Measurements from ENCODE around the gene BRF1.
A peak's percentile ranks its signal among the peaks of the same experiment; 100 is the strongest.

BRF1 gene

DNA sequence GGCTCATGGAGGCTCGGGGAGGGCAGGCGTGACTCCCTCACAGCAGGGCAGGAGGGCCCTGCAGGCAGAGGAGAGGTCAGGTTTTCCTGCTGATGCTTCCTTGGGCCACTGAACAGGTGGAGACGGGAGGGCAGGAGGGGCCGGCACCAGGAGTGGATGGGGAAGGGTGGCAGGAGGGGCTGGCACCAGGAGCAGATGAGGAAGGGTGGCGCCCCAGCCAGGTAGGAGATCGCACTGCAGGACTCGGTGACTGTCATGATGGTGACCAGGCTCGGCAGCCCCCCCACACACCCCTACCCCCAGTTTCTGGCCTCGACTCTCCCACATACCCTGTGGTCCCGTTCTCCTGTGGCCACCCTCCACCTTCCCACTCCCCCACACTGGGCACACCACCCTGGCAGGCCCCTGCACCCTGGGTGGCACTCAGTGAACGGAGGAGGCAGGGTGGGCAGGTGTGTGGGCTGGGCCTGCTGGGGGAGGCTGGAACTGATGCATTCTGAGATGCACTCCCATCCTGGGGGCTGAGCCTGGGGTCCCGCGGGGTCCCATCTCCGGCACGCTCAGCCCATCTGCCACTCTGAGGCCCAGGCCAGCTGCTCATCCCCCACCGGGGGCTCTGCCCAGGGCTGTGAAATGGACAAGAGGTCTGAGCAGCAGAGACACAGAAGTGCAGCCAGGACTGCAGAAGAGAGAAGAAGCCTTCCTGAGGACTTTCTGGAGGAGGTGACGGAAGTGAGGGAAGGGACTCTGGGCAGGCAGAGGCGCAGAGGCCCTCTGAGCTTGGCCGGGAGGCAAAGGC lies 122.5 kb downstream of the BRF1 start:
- no peak for DNase-seq (ENCODE audit: low read depth, low spot score)
- no peaks in the 10 kb centered on the region for H3K36me3 ChIP-seq (ENCODE audit: insufficient read depth, low read length)
- no peak overlapping the region for H3K9ac ChIP-seq (ENCODE audit: insufficient read length)
- H3K4me3 ChIP-seq: no peak overlapping the region
- TF ChIP-seq POLR2AphosphoS5 (IDR thresholded peaks at IDR 0.05; ENCODE audit: borderline replicate concordance, low read depth, low read length) (no peak), EZH2 (IDR thresholded peaks at IDR 0.05) (no peak), FOXP2 (optimal IDR thresholded peaks at IDR 0.05; ENCODE audit: control extremely low read depth, extremely low read length, insufficient read depth) (no peak)
- H3K9me3 ChIP-seq (ENCODE audit: low read depth, low read length): no peaks in the 10 kb centered on the region
- no peak overlapping the region for H3K27ac ChIP-seq

- no peak for DNase-seq (ENCODE audit: low read depth, low spot score)
- Histone ChIP-seq H3K4me3 (no peak overlapping the region), H3K27ac (no peak overlapping the region), H3K9me3 (ENCODE audit: low read depth, low read length) (no peaks in the 10 kb centered on the region), H3K9ac (ENCODE audit: insufficient read length) (no peak overlapping the region), H3K36me3 (ENCODE audit: insufficient read depth, low read length) (no peaks in the 10 kb centered on the region)
- TF ChIP-seq EZH2 (IDR thresholded peaks at IDR 0.05) (no peak), POLR2AphosphoS5 (IDR thresholded peaks at IDR 0.05; ENCODE audit: borderline replicate concordance, low read depth, low read length) (no peak), FOXP2 (optimal IDR thresholded peaks at IDR 0.05; ENCODE audit: control extremely low read depth, extremely low read length, insufficient read depth) (no peak)
Observed at GRCh38 chr14:105177082-105177481, 123.7 kb downstream of the BRF1 start.

DNA sequence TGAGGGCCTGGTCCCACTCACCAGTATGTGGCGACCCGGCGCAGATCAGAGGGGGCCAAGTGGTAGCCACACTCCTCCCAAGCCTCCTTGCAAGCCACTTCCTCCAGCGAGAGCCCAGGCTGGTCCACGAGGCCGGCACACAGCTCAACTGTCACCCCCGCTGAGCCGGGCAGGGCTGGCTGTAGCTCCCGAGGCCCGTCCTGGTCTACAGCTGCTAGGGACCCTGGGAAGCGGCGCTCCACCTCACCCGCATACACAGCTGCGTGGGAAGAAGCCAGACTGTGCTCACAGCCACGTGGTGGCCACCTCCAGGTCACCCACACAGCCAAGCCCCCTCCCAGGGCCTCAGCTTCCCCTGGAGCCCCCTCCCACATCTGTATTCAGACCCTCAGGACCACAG lies 124.3 kb downstream of the BRF1 start:
- Histone ChIP-seq H3K27ac (no peak overlapping the region), H3K4me3 (no peak overlapping the region), H3K9me3 (ENCODE audit: low read depth, low read length) (no peaks in the 10 kb centered on the region), H3K9ac (ENCODE audit: insufficient read length) (no peak overlapping the region), H3K36me3 (ENCODE audit: insufficient read depth, low read length) (no peaks in the 10 kb centered on the region)
- TF ChIP-seq FOXP2 (optimal IDR thresholded peaks at IDR 0.05; ENCODE audit: control extremely low read depth, extremely low read length, insufficient read depth) (no peak), POLR2AphosphoS5 (IDR thresholded peaks at IDR 0.05; ENCODE audit: borderline replicate concordance, low read depth, low read length) (no peak), EZH2 (IDR thresholded peaks at IDR 0.05) (no peak)
- DNase-seq (ENCODE audit: low read depth, low spot score): no peak

DNA sequence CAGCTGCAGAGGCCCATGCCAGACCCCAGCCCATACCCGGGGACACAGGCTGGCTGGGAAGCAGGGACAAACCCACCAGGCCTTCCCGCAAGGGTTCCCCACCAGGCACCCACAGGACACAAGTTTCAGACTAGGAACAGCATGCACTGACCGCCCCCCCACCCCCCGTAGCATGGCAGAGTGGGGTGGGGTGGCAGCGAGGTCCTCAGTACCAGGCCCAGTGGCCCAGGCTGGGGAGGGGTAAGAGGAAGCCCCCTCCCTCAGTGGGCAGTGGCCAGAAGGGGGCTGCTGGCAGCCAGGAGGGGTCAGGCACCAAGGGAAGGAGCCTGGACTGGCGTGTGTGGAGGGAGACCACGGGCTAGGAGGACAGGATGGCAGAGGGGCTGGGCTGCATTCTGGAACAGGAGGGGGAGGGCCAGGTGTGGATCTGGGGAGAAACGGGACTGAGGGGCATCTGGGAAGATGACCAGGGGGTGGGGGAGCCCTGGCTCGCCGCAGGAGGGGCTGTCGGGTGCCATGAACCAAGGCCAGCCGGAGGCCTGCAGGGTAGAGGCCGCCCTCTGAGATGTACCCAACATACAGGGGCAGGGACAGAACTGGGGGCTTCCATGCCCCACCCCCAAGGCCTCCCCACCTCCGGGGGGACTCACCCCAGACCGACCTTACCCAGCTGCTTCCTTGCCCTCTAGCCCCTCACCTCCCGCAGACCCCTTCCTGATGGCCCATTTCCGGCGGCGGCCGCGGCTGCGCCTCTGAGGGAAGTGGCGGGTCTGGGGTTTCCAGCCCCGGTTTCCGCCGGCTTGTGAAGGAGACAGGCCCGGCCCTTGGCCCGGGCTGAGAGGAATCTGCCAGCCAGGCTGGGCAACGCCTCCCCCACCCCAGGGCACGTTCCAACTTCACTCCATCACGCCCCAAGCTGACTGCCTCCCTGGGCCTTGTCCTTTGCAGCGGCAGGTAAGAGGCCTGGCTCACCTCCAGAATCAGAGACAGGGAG lies 126.6 kb downstream of the BRF1 start:
- Histone ChIP-seq H3K36me3 (ENCODE audit: insufficient read depth, low read length) (no peaks in the 10 kb centered on the region), H3K9ac (ENCODE audit: insufficient read length) (no peak overlapping the region), H3K27ac (no peak overlapping the region), H3K9me3 (ENCODE audit: low read depth, low read length) (no peaks in the 10 kb centered on the region), H3K4me3 (no peak overlapping the region)
- TF ChIP-seq POLR2AphosphoS5 (IDR thresholded peaks at IDR 0.05; ENCODE audit: borderline replicate concordance, low read depth, low read length): no peak
- TF ChIP-seq EZH2 (IDR thresholded peaks at IDR 0.05): no peak
- no peak for TF ChIP-seq FOXP2 (optimal IDR thresholded peaks at IDR 0.05; ENCODE audit: control extremely low read depth, extremely low read length, insufficient read depth)
- no peak for DNase-seq (ENCODE audit: low read depth, low spot score)

GRCh38 chr14:105173145-105173544 lies 127.7 kb downstream of the BRF1 start:
- no peak overlapping the region for H3K4me3 ChIP-seq
- no peak overlapping the region for H3K27ac ChIP-seq
- H3K9ac ChIP-seq (ENCODE audit: insufficient read length): no peak overlapping the region
- no peaks in the 10 kb centered on the region for H3K36me3 ChIP-seq (ENCODE audit: insufficient read depth, low read length)
- no peak for DNase-seq (ENCODE audit: low read depth, low spot score)
- H3K9me3 ChIP-seq (ENCODE audit: low read depth, low read length): no peaks in the 10 kb centered on the region
- TF ChIP-seq EZH2 (IDR thresholded peaks at IDR 0.05) (no peak), POLR2AphosphoS5 (IDR thresholded peaks at IDR 0.05; ENCODE audit: borderline replicate concordance, low read depth, low read length) (no peak), FOXP2 (optimal IDR thresholded peaks at IDR 0.05; ENCODE audit: control extremely low read depth, extremely low read length, insufficient read depth) (no peak)

DNA sequence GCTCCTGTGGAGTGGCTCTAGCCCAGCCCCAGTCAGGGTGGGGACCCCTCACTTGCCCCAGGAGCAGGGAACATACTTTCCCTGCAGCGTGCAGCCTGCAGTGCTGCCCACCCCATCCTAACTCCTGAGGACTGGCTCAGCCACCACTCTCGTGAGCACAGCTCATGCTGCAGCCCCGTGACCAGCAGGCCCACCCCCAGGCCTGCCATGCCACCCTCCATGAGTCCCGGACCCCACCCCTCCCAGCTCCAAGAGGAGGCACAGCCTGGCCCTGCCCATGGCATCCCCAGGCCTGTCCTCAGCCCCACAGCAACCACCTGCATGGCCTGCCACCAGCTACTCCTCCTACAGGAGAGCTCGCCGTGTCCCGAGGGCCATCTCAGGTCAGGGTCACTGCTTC lies 128.3 kb downstream of the BRF1 start:
- Histone ChIP-seq H3K27ac (no peak overlapping the region), H3K36me3 (ENCODE audit: insufficient read depth, low read length) (no peaks in the 10 kb centered on the region), H3K4me3 (no peak overlapping the region), H3K9me3 (ENCODE audit: low read depth, low read length) (no peaks in the 10 kb centered on the region), H3K9ac (ENCODE audit: insufficient read length) (no peak overlapping the region)
- TF ChIP-seq POLR2AphosphoS5 (IDR thresholded peaks at IDR 0.05; ENCODE audit: borderline replicate concordance, low read depth, low read length) (no peak), EZH2 (IDR thresholded peaks at IDR 0.05) (no peak), FOXP2 (optimal IDR thresholded peaks at IDR 0.05; ENCODE audit: control extremely low read depth, extremely low read length, insufficient read depth) (no peak)
- DNase-seq (ENCODE audit: low read depth, low spot score): no peak

GRCh38 chr14:105171004-105171673 lies 129.7 kb downstream of the BRF1 start:
- Histone ChIP-seq H3K4me3 (peak overlapping the region; percentile 61), H3K9me3 (ENCODE audit: low read depth, low read length) (no peaks in the 10 kb centered on the region), H3K36me3 (ENCODE audit: insufficient read depth, low read length) (no peaks in the 10 kb centered on the region), H3K9ac (ENCODE audit: insufficient read length) (no peak overlapping the region), H3K27ac (no peak overlapping the region)
- no peak for DNase-seq (ENCODE audit: low read depth, low spot score)
- TF ChIP-seq FOXP2 (optimal IDR thresholded peaks at IDR 0.05; ENCODE audit: control extremely low read depth, extremely low read length, insufficient read depth): no peak
- TF ChIP-seq EZH2 (IDR thresholded peaks at IDR 0.05): no peak
- TF ChIP-seq POLR2AphosphoS5 (IDR thresholded peaks at IDR 0.05; ENCODE audit: borderline replicate concordance, low read depth, low read length): peak; percentile 20; the same call in 1 of the 2 replicates

All from SK-N-MC (cell line).